Aorta (tissue), 5 donors: Measurements from ENCODE around the gene RIMS4. TPM values are rescaled to one million over a fixed set of nuclear protein-coding genes. Genes with fewer than 3 reads are reported as not detected.
A peak's percentile ranks its signal among the peaks of the same experiment; 100 is the strongest.

Experiments used
- ATAC-seq: fragments of 200-7000 bp; cut with Tn5 transposase; one replicate; pipeline ENCODE4 v1.9.1; 2022; ENCODE audit warnings: moderate library complexity; ENCODE audit not compliant: low FRiP score
- DNase-seq, 2 donors: peaks; one replicate each; pipeline ENCODE4 v3.0.0-alpha.2; 2020
- H3K27ac ChIP-seq, 2 donors: one replicate each; pipeline ENCODE4 v1.5.1; 2013; ENCODE audit warnings: low read length in 2 of 2, mild to moderate bottlenecking in 2 of 2, moderate library complexity in 2 of 2, control low read depth in 1 of 2, inconsistent platforms in 1 of 2, low read depth in 1 of 2
- H3K27me3 ChIP-seq, 2 donors: one replicate each; pipeline ENCODE4 v1.6.1; 2013; ENCODE audit warnings: control low read depth in 1 of 2, low read length in 1 of 2, mild to moderate bottlenecking in 1 of 2, moderate library complexity in 1 of 2; ENCODE audit not compliant: insufficient read depth in 2 of 2, control insufficient read depth in 1 of 2
- H3K36me3 ChIP-seq, 2 donors: one replicate each; pipeline ENCODE4 v1.6.1; 2013; ENCODE audit warnings: control low read depth in 1 of 2, low read length in 1 of 2, mild to moderate bottlenecking in 1 of 2; ENCODE audit not compliant: insufficient read depth in 2 of 2, control insufficient read depth in 1 of 2
- H3K4me1 ChIP-seq, 2 donors: one replicate each; pipeline ENCODE4 v1.6.1; 2013; ENCODE audit warnings: low read length in 2 of 2, control low read depth in 1 of 2, mild to moderate bottlenecking in 1 of 2, moderate library complexity in 1 of 2; ENCODE audit not compliant: insufficient read depth in 2 of 2, control insufficient read depth in 1 of 2
- H3K4me3 ChIP-seq, 2 donors: one replicate each; pipeline ENCODE4 v1.5.1; 2013; ENCODE audit warnings: low read length in 2 of 2, control low read depth in 1 of 2, mild to moderate bottlenecking in 1 of 2
- H3K9me3 ChIP-seq: one replicate; pipeline ENCODE4 v1.6.1; 2013; ENCODE audit warnings: mild to moderate bottlenecking, low read length; ENCODE audit not compliant: control insufficient read depth
- WGBS, 2 donors: extraction: QIAGEN DNeasy Blood & Tissue Kit; methylation state at CpG; one replicate each; pipeline ENCODE4 v1.1.7; 2013; 5-methylcytosine and 5-hydroxymethylcytosine counted together
- intact Hi-C, 2 donors: fragments of 100-400 bp; cut with DNase I; formaldehyde crosslinking; loops; one replicate each; pipeline versions ENCODE4 v1.14.2 to v1.15.0; 2022
- polyA plus RNA-seq, 2 donors: library from polyadenylated mRNA; stranded (reverse); fragments of 200-250 nt; gene quantifications; one replicate each; pipeline ENCODE4 v1.2.3, GENCODE V29; 2013
- total RNA-seq, 2 donors: library from RNA; stranded (reverse); fragmentation: NEBNext Ultra II Directional; extraction: Animal tissue kit (Norgen Biotek cat#: 25700); gene quantifications; one replicate each; pipeline ENCODE4 v1.2.1, GENCODE V29; 2021
- donor health status: healthy with polysubstance abuse.
- donor health status: Bipolar disorder and iron deficiency.
- donor health status: DM: no; HTN: no; CAD: no.
- donor health status: DM: no; HTN: no; CAD: no.
- donor health status: DM: yes; HTN: yes; CAD: no.

RIMS4 gene
- total and polyA plus RNA-seq, 4 donors, result 0.46 to 16.6 (median 2.5) TPM

DNA sequence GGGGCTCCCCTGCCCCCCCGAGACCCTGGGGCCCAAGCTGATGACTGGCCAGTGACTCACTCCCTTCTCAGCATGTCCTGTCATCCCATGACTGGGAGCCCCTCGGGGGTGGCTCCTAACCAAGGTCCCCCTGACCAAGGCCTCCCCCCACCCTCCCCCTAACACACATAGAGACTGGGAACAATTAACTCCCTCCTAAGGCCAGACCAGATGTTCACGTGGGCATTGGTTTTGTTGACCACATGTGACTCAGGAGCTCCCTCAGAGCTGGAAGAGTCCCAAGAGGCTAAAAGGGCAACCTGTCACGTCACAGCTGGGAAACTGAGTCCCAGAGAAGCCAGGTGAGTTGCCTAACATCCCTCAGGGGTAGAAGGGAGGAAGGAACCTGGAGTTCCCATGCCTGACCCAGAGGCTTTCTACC, 105.8 kb downstream of the RIMS4 start:
- Histone ChIP-seq H3K4me1 (no peaks in the 10 kb centered on the region), H3K36me3 (no peaks in the 10 kb centered on the region), H3K27me3 (no peaks in the 10 kb centered on the region), H3K9me3 (no peaks in the 10 kb centered on the region), H3K4me3 (no peak overlapping the region), H3K27ac (peak overlapping the region; percentile 58 to 98)
- 64 to 73% methylated on average over 3 to 4 of the region's 4 CpGs for whole genome bisulfite sequencing, 2 donors
- DNase-seq (no peak), ATAC-seq (no peak)
- intact Hi-C loops, result no loop called here

DNA sequence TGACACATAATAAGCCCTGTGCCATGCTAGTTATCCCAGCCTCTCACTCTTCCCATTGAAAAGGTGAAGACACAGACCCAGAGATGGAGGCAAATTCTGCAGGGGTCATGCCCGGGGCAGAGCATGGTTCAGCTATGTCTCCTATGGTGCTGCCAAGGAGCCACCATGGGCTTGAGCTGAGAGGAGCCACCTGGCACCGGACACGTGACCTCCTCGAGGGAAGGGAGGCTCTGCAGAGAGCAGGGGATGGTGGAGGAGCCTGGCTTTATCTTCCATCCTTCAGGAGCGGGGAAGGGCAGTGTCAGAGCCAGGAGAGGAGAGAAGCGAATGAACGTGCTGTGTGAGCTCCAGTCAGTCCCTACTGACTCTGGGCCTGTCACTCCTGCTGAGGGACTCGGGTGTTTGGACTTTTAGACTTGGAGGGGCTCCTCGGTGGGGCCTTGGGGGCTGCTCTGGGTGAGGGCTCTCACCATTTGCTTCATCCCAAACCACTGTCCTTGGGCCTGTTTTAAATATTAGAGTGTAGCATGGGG, 106.3 kb downstream of the RIMS4 start:
- 91 to 92% methylated on average over 9 of the region's 9 CpGs for WGBS, 2 donors
- DNase-seq, result no peak
- ATAC-seq, result no peak
- no peak overlapping the region for H3K4me3 ChIP-seq
- H3K27ac ChIP-seq, result peak overlapping the region in 1 of 2 donors; percentile 87
- intact Hi-C loops, result loop anchor here in 1 of 2 donors (2.0 kb wide), 1 partner anchor 13 kb away; no protein-coding TSS in a partner anchor
- no peaks in the 10 kb centered on the region for H3K4me1 ChIP-seq
- no peaks in the 10 kb centered on the region for H3K9me3 ChIP-seq
- H3K36me3 ChIP-seq, result no peaks in the 10 kb centered on the region
- H3K27me3 ChIP-seq, result no peaks in the 10 kb centered on the region

DNA sequence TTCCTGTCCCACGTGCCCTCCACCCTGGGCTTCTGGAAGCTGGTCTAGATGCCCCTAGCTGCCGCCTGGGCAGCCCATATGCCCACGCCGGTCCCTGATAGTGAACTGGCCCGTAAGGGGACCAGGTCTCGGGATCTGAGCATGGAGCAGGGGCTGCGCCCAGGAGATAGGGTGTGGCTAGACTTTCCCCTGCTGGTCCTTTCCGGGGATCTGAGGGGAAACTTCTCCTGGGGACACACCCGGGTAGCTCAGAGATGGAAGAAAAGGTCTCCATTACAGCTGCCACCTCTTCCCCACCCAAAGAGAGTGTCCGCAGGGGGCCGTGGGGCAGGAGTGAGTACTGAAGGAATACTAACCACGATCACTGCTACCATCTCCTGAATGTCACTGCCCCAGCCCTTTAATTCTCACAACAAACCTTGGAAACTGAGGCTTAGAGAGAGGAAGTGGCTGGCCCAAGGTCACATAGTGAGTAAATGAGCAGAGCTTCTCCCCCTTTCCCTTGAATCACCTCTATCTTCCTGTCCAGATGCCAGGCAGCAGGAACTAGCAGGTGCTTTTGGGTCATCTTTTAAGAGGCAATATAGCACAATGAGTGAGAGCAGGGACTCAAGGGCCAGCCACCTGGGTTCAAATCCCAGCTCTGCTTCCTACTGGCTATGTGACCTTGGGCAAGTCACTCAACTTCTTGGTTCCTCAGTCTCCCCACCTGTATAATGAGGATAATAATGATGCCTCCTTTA, 107.0 kb downstream of the RIMS4 start:
- intact Hi-C loops, result loop anchor here in 1 of 2 donors (2.0 kb wide), 1 partner anchor 13 kb away; no protein-coding TSS in a partner anchor
- no peak overlapping the region for H3K4me3 ChIP-seq

DNA sequence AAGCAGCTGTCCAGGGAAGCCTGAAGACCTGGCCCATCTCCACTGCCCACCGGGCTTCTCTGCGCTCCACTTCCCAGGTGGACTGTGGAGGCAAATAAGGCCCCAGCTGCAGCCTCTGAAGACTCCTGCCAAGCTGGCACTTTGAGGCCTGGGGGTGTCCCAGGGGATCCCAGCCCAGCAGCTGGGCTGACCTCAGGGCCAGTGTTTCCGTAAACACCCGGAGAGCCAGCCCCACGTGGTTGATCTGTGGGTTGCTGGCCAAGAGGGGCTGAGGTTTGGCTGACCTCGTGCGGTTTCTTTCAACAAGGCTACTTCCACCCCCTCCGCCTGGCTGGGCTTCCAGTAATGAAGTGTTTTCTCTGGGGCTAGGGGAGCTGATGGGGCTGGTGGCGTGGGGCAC, 107.6 kb downstream of the RIMS4 start:
- 2 to 3% methylated on average over 9 of the region's 9 CpGs for WGBS, 2 donors
- Histone ChIP-seq H3K4me3 (no peak overlapping the region), H3K36me3 (no peaks in the 10 kb centered on the region), H3K9me3 (no peaks in the 10 kb centered on the region), H3K27ac (peak overlapping the region; percentile 46 to 95), H3K4me1 (no peaks in the 10 kb centered on the region), H3K27me3 (no peaks in the 10 kb centered on the region)
- intact Hi-C loops, result loop anchor here in 1 of 2 donors (2.0 kb wide), 1 partner anchor 14 kb away; no protein-coding TSS in a partner anchor
- ATAC-seq (peak; percentile 89), DNase-seq (peak; percentile 94 to 95)

More for the DNA sequence above, 107.0 kb downstream of the RIMS4 start:
- no peaks in the 10 kb centered on the region for H3K4me1 ChIP-seq
- DNase-seq, result no peak
- WGBS, 2 donors, result 29 to 32% methylated on average over 12 of the region's 12 CpGs
- H3K36me3 ChIP-seq, result no peaks in the 10 kb centered on the region
- ATAC-seq, result no peak
- peak overlapping the region; percentile 46 to 87 for H3K27ac ChIP-seq
- H3K9me3 ChIP-seq, result no peaks in the 10 kb centered on the region
- H3K27me3 ChIP-seq, result no peaks in the 10 kb centered on the region

DNA sequence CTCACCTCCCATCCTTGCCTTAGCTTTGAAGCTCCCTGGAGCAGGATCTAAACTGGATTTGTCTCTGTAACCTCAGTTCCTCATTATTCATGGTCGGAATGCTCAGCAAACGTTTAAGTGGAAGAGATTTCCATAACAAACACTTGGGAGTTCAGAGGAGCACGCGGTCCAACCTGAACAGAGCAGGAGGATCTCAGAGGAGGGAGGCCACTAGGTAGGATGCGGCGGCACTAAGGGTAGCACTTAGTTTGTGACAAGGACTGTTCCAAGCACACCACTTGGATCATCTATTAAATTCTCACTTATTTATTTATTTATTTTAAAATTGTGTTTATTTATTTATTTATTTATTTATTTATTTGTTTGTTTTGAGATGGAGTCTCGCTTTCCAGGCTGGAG, 108.5 kb downstream of the RIMS4 start:
- H3K9me3 ChIP-seq, result no peaks in the 10 kb centered on the region
- no peaks in the 10 kb centered on the region for H3K36me3 ChIP-seq
- ATAC-seq (no peak), DNase-seq (no peak)
- no peak overlapping the region for H3K4me3 ChIP-seq
- H3K27ac ChIP-seq, result no peak overlapping the region
- WGBS, 2 donors, result 89 to 91% methylated on average over 7 of the region's 7 CpGs
- intact Hi-C loops, result loop anchor here in 1 of 2 donors (2.0 kb wide), 1 partner anchor 15 kb away; no protein-coding TSS in a partner anchor
- no peaks in the 10 kb centered on the region for H3K27me3 ChIP-seq
- H3K4me1 ChIP-seq, result no peaks in the 10 kb centered on the region

Other genes starting within 250 kb of the RIMS4 start
- 10 to 100 TPM; 80.9 to 85.0 TPM for gene PKIG, start 228.0 kb downstream of the RIMS4 start, total RNA-seq
- gene PKIG, start 228.0 kb downstream of the RIMS4 start, polyA plus RNA-seq, result 100 to 1,000 TPM; 190 to 247 TPM
- gene ADA, start 158.8 kb downstream of the RIMS4 start, total RNA-seq, result 10 to 100 TPM in 1 of 2 donors, 1 to 10 TPM in 1; 6.1 to 16.4 TPM
- 10 to 100 TPM in 1 of 2 donors, 1 to 10 TPM in 1; 2.8 to 15.3 TPM for gene ADA, start 158.8 kb downstream of the RIMS4 start, polyA plus RNA-seq
- gene CCN5, start 95.2 kb downstream of the RIMS4 start, total RNA-seq, result 100 to 1,000 TPM in 1 of 2 donors, 10 to 100 TPM in 1; 59.4 to 186 TPM
- 100 to 1,000 TPM in 1 of 2 donors, 10 to 100 TPM in 1; 93.1 to 137 TPM for gene CCN5, start 95.2 kb downstream of the RIMS4 start, polyA plus RNA-seq
- gene KCNK15, start 64.7 kb downstream of the RIMS4 start, total RNA-seq, result 10 to 100 TPM in 1 of 2 donors, 1 to 10 TPM in 1; 5.0 to 16.1 TPM
- 1 to 10 TPM; 2.3 to 6.8 TPM for gene KCNK15, start 64.7 kb downstream of the RIMS4 start, polyA plus RNA-seq
- gene YWHAB, start 75.2 kb upstream of the RIMS4 start, total RNA-seq, result 100 to 1,000 TPM; 166 to 167 TPM
- gene YWHAB, start 75.2 kb upstream of the RIMS4 start, polyA plus RNA-seq, result 100 to 1,000 TPM; 105 to 117 TPM
- 10 to 100 TPM; 21.6 to 27.2 TPM for gene PABPC1L, start 99.5 kb upstream of the RIMS4 start, total RNA-seq
- 10 to 100 TPM in 1 of 2 donors, 1 to 10 TPM in 1; 1.4 to 77.2 TPM for gene PABPC1L, start 99.5 kb upstream of the RIMS4 start, polyA plus RNA-seq
- gene TOMM34, start 149.9 kb upstream of the RIMS4 start, total RNA-seq, result 10 to 100 TPM; 11.6 to 13.4 TPM
- gene TOMM34, start 149.9 kb upstream of the RIMS4 start, polyA plus RNA-seq, result 1 to 10 TPM; 5.1 to 7.9 TPM
- gene STK4, start 156.0 kb upstream of the RIMS4 start, total RNA-seq, result 10 to 100 TPM; 40.1 to 41.0 TPM
- 1 to 10 TPM; 5.4 to 9.8 TPM for gene STK4, start 156.0 kb upstream of the RIMS4 start, polyA plus RNA-seq